Spinal cord (tissue), 10 donors: ENCODE measurements around the gene RND1. TPM values are rescaled to one million over a fixed set of nuclear protein-coding genes. Genes with fewer than 3 reads are reported as not detected.
"Not testable (repeated sequence)": the region's sequence is repeated elsewhere in the genome, so short reads cannot be mapped to it uniquely, and the experiment has no call there.

Experiments
- DNase-seq, 6 donors: peaks; one replicate each; pipeline versions ENCODE4 v3.0.0 to v3.0.0-alpha.2; 2013 to 2015; ENCODE audit warnings: low spot score in 6 of 6, low read depth in 4 of 6
- H3K27ac ChIP-seq: one replicate; pipeline ENCODE4 v1.5.1; 2013; ENCODE audit warnings: low read depth, low read length, control low read depth
- H3K27me3 ChIP-seq: one replicate; pipeline ENCODE4 v1.6.1; 2013; ENCODE audit warnings: low read length; ENCODE audit not compliant: control insufficient read depth, insufficient read depth
- H3K36me3 ChIP-seq: one replicate; pipeline ENCODE4 v1.6.1; 2013; ENCODE audit warnings: low read length; ENCODE audit not compliant: control insufficient read depth, insufficient read depth
- H3K4me1 ChIP-seq: one replicate; pipeline ENCODE4 v1.6.1; 2013; ENCODE audit warnings: low read length; ENCODE audit not compliant: control insufficient read depth, insufficient read depth
- H3K4me3 ChIP-seq: one replicate; pipeline ENCODE4 v1.5.1; 2013; ENCODE audit warnings: low read depth, low read length, control low read depth
- H3K9me3 ChIP-seq: one replicate; pipeline ENCODE4 v1.6.1; 2013; ENCODE audit warnings: low read length; ENCODE audit not compliant: control insufficient read depth, insufficient read depth
- WGBS: methylation state at CpG from one replicate; pipeline ENCODE4 v1.1.5; 2013; ENCODE audit warnings: missing lambda C conversion rate; ENCODE audit not compliant: insufficient coverage; 5-methylcytosine and 5-hydroxymethylcytosine counted together
- polyA plus RNA-seq, 2 donors: library from polyadenylated mRNA; unstranded; fragments of 120-200 nt; gene quantifications; one replicate each; pipeline ENCODE4 v1.2.1, GENCODE V29; 2013; ENCODE audit not compliant: insufficient read length in 2 of 2
- total RNA-seq, 2 donors: library from RNA; depleted of rRNA in 1 of 2; stranded (reverse); fragments of 120-200 nt in 1 of 2; fragments of >200 nt in 1 of 2; gene quantifications; one replicate each; pipeline versions ENCODE4 v1.2.3 to v1.2.4, GENCODE V29; 2013 to 2014
- donor health status: healthy.

Gene RND1
- total and polyA plus RNA-seq, 4 donors, result 8.5 to 45.8 (median 28.4) TPM

DNA sequence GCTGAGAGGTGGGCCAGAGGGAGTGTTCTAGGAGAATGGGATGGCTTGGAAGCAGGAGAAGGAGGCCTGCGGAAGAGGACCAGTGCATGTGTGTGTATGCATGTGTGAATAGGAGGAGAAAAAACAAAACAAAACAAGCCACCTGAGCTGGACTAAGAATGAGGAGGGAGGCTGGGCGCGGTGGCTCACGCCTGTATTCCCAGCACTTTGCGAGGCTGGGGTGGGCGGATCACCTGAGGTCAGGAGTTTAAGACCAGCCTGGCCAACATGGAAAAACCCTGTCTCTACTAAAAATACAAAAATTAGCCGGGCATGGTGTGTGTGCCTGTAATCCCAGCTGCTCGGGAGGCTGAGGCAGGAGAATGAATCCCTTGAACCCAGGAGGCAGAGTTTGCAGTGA, 7.9 kb upstream of the RND1 start:
- not testable (repeated sequence) for H3K9me3 ChIP-seq, H3K4me3 ChIP-seq, H3K27ac ChIP-seq, DNase-seq, H3K36me3 ChIP-seq, H3K4me1 ChIP-seq, H3K27me3 ChIP-seq
- 92% methylated on average over 7 of the region's 8 CpGs for WGBS

DNA sequence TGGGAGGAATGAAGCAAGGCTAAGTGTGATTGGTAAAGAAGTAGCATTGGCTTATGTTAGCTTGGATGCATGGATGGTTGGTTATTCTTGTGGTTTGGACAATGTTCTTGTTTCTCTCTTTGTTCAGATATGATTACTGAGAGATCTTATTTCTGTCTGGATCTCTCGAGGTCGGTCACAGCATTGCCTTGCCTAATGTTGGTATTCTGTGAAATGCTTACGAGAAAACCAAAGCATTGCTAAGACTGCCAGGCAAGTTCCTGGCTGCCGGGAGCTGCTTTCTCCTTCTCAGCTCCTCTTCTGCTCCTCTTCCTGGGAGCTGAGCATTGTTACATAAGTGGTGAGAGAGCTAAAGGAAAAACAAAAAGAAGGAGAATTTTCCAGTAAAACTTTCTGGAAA, 7.4 kb upstream of the RND1 start:
- Histone ChIP-seq H3K36me3 (no peaks in the 10 kb centered on the region), H3K4me3 (no peak overlapping the region), H3K27me3 (no peaks in the 10 kb centered on the region), H3K4me1 (peaks cover 4% of the 10 kb centered on the region), H3K27ac (no peak overlapping the region), H3K9me3 (no peaks in the 10 kb centered on the region)
- DNase-seq, result no peak
- no CpG with 5 or more reads among the region's 4 CpGs for WGBS

DNA sequence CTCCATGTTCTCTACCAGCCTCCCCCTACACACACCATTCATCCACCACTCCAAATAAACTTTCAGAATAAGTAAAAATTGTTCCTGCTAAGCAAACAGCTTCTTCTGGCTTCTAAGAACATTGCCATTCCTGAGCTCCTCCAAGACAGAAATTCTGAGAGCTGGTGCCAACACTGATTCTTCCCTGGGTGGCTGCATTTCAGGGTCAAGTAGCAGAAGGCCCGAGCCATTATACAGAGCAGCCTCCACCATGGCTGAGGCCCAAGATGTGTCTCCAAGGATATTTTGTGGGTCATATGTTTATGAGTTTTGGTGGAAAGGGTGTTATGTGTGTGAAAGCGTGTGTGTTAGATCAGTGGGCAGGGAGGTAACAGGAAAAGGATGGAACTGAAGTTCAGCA, 3.5 kb upstream of the RND1 start:
- Histone ChIP-seq H3K36me3 (no peaks in the 10 kb centered on the region), H3K27me3 (peaks cover 3% of the 10 kb centered on the region), H3K4me3 (no peak overlapping the region), H3K27ac (no peak overlapping the region), H3K9me3 (no peaks in the 10 kb centered on the region), H3K4me1 (peaks cover 17% of the 10 kb centered on the region)
- DNase-seq, result no peak
- WGBS, result 80% methylated on average over 2 of the region's 2 CpGs

DNA sequence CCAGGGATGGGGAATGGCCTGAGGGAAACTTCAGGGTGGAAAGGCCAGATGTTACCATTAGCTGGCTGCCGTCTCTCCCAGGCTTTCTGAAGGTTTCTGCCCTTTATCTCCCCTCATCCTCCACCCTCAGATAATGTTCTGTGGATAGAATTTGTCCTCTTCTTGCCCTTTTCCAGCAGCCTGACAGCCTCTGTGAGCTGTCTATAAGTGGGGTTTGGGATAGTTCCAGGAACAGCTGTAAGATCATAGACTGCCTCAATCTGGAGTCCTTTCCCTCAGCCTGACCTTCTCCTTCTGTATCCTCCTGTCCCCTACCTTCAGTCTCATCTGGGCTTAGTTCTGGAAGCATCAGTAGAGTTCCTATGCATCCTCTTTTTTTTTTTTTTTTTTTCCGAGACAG, 2.8 kb upstream of the RND1 start:
- no peak for DNase-seq
- H3K4me1 ChIP-seq, result peaks cover 20% of the 10 kb centered on the region
- no peaks in the 10 kb centered on the region for H3K36me3 ChIP-seq
- no peak overlapping the region for H3K4me3 ChIP-seq
- H3K27me3 ChIP-seq, result peaks cover 3% of the 10 kb centered on the region
- no peaks in the 10 kb centered on the region for H3K9me3 ChIP-seq
- WGBS, result 86% methylated on average over 1 of the region's 2 CpGs
- no peak overlapping the region for H3K27ac ChIP-seq

GRCh38 chr12:48866052-48866711, 512 bp upstream of the RND1 start:
- Histone ChIP-seq H3K9me3 (no peaks in the 10 kb centered on the region), H3K4me1 (peaks cover 40% of the 10 kb centered on the region), H3K27me3 (peaks cover 3% of the 10 kb centered on the region), H3K4me3 (peak overlapping the region; percentile 91), H3K27ac (no peak overlapping the region), H3K36me3 (peaks cover 5% of the 10 kb centered on the region)
- WGBS, result 36% methylated on average over 2 of the region's 6 CpGs
- no peak for DNase-seq

DNA sequence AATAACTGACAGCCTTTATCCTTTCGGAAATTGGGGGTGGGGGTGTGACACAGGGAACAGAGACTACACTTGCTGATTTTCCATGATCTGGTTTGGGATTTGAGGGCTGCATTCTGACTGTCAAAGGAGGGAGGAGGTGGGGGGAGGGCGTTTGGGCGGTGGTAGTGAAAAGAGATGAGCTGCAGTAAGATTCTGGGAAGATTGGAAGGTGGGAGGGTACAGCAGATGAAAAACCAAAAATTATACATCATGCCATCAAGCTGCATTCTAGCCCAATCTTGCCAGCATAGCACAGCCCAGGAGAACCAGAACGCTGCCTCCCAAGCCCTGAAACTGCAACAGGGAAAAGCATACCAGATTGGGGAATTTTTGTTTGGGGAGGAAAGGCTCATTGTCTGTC, 2.4 kb downstream of the RND1 start:
- Histone ChIP-seq H3K4me1 (peaks cover 42% of the 10 kb centered on the region), H3K9me3 (no peaks in the 10 kb centered on the region), H3K27me3 (peaks cover 3% of the 10 kb centered on the region), H3K4me3 (peak overlapping the region; percentile 91), H3K27ac (peak overlapping the region; percentile 75), H3K36me3 (peaks cover 25% of the 10 kb centered on the region)
- 45% methylated on average over 1 of the region's 4 CpGs for WGBS
- DNase-seq, result peak in 1 of 6 donors; percentile 69

DNA sequence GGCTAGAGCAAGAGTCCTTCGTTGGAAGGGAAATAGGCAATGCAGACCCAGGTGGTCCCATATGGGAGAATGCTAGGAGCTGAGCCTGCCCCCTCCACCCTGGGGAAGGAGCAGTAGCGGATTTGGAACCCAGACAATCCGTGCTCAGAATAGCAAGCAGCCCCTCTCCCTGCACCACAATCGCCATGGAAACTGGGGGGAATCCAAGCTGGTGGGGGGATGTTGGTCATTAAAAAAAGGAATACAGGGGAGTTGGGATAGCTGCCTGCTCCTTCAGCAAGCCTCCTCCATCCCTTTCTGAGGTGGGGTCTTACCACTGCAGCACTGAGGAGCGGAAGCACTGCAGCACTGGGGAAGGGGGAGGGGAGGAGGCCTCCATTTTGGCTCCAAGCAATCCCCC, 2.9 kb downstream of the RND1 start:
- no peaks in the 10 kb centered on the region for H3K9me3 ChIP-seq
- peaks cover 30% of the 10 kb centered on the region for H3K36me3 ChIP-seq
- H3K4me3 ChIP-seq, result peak overlapping the region; percentile 91
- H3K4me1 ChIP-seq, result peaks cover 42% of the 10 kb centered on the region
- H3K27ac ChIP-seq, result peak overlapping the region; percentile 75
- WGBS, result 0% methylated on average over 1 of the region's 5 CpGs
- peak in 5 of 6 donors; percentile 72 to 94 (median 77) for DNase-seq
- H3K27me3 ChIP-seq, result peaks cover 3% of the 10 kb centered on the region

GRCh38 chr12:48861111-48861510, 4.6 kb downstream of the RND1 start:
- no peak for DNase-seq
- Histone ChIP-seq H3K36me3 (peaks cover 40% of the 10 kb centered on the region), H3K4me1 (peaks cover 44% of the 10 kb centered on the region), H3K27me3 (peaks cover 3% of the 10 kb centered on the region), H3K4me3 (no peak overlapping the region), H3K27ac (no peak overlapping the region), H3K9me3 (no peaks in the 10 kb centered on the region)
- WGBS, result 80% methylated on average over 2 of the region's 2 CpGs

GRCh38 chr12:48860236-48860635, 5.4 kb downstream of the RND1 start:
- not testable (repeated sequence) for H3K27ac ChIP-seq, H3K4me3 ChIP-seq, H3K27me3 ChIP-seq, H3K9me3 ChIP-seq, DNase-seq
- Histone ChIP-seq H3K36me3 (peaks cover 43% of the 10 kb centered on the region), H3K4me1 (peaks cover 39% of the 10 kb centered on the region)
- 97% methylated on average over 4 of the region's 5 CpGs for WGBS

- 95% methylated on average over 4 of the region's 5 CpGs for WGBS
- Histone ChIP-seq H3K27ac (no peak overlapping the region), H3K27me3 (no peaks in the 10 kb centered on the region), H3K36me3 (peaks cover 47% of the 10 kb centered on the region), H3K4me3 (no peak overlapping the region), H3K9me3 (no peaks in the 10 kb centered on the region), H3K4me1 (peaks cover 35% of the 10 kb centered on the region)
- no peak for DNase-seq
These were observed 6.1 kb downstream of the RND1 start for GRCh38 chr12:48859607-48860006.
